K562 (cell line): ENCODE data around the gene SLC17A9. TPM values are rescaled to one million over a fixed set of nuclear protein-coding genes. Genes with fewer than 3 reads are reported as not detected.

Source experiments
- ATAC-seq: fragments of 200-7000 bp; cut with Tn5 transposase; 3 replicates; pipeline ENCODE4 v1.9.1; 2020; ENCODE audit warnings: moderate library complexity
- BruUV-seq: library from RNA; stranded (reverse); fragments of 400-500 nt; replicated peaks from 2 replicates; lab custom pipeline; 2021; lab: Mats Ljungman, UMichigan
- CTCF ChIA-PET: fragments of 300-600 bp; formaldehyde crosslinking; extraction: SDS; loops from one replicate; lab custom pipeline; 2021; ENCODE audit warnings: low intra/inter-chr PET ratio; lab: Yijun Ruan, JAX
- POLR2A ChIA-PET: fragments of 300-600, 350-650 bp; sonication (Branson Sonifier 250); formaldehyde crosslinking; extraction: SDS; loops from one replicate; lab custom pipeline; 2021; ENCODE audit warnings: antibody characterized with exemption, inconsistent platforms; lab: Yijun Ruan, JAX
- DNase-seq, 4 experiments: peaks; one replicate each; pipeline versions ENCODE4 v3.0.0 to v3.0.0-alpha.2; 2011 to 2018; ENCODE audit warnings: low spot score in 3 of 4, mixed read lengths in 3 of 4; ENCODE audit errors: extremely low read depth in 1 of 4
- FAIRE-seq: peaks from 2 replicates; lab custom pipeline; 2011; peaks lifted over from hg19 to GRCh38; lab: Jason Lieb, UNC
- H2AFZ ChIP-seq: 2 replicates; pipeline ENCODE4 v1.6.0; 2011; ENCODE audit warnings: low read depth, low read length, control low read depth, inconsistent platforms
- H3K27ac ChIP-seq: fragments of 200-600 bp; 3 replicates; pipeline ENCODE4 v1.8.0; 2011; ENCODE audit warnings: low read depth, mild to moderate bottlenecking, control low read depth, inconsistent platforms, low read length, moderate library complexity, mixed read lengths; ENCODE audit errors: extremely low read depth
- H3K27me3 ChIP-seq, 2 experiments: fragments of 300-600 bp in 1 of 2; 2 replicates in 1 of 2; 3 replicates in 1 of 2; pipeline versions ENCODE4 v1.6.0 to v1.8.0; 2011; ENCODE audit warnings: inconsistent platforms in 2 of 2, low read length in 2 of 2, mild to moderate bottlenecking in 1 of 2, mixed read lengths in 1 of 2, moderate library complexity in 1 of 2; ENCODE audit not compliant: control insufficient read depth in 2 of 2, insufficient read depth in 2 of 2
- H3K36me3 ChIP-seq: fragments of 300-600 bp; 3 replicates; pipeline ENCODE4 v1.8.0; 2011; ENCODE audit warnings: mild to moderate bottlenecking, low read length, inconsistent platforms; ENCODE audit not compliant: control insufficient read depth, insufficient read depth
- H3K4me1 ChIP-seq, 2 experiments: fragments of 200-600 bp in 1 of 2; replicated peaks in 1 of 2; 2 replicates in 1 of 2; 3 replicates in 1 of 2; pipeline versions ENCODE4 v1.5.1 to v1.8.0; 2011; ENCODE audit warnings: inconsistent platforms in 2 of 2, low read length in 2 of 2, mild to moderate bottlenecking in 1 of 2, mixed read lengths in 1 of 2, moderate library complexity in 1 of 2; ENCODE audit not compliant: control insufficient read depth in 2 of 2, insufficient read depth in 2 of 2
- H3K4me2 ChIP-seq: 2 replicates; pipeline ENCODE4 v1.6.1; 2011; ENCODE audit warnings: low read length, control low read depth, inconsistent platforms, mixed read lengths; ENCODE audit not compliant: insufficient read depth
- H3K4me3 ChIP-seq: fragments of 200-600 bp; sonication (generic), shearing (Covaris generic); 2 replicates; pipeline ENCODE4 v1.5.1; 2016; ENCODE audit warnings: control low read depth, inconsistent platforms
- H3K79me2 ChIP-seq: fragments of 200-600 bp; 3 replicates; pipeline ENCODE4 v1.8.0; 2011; ENCODE audit warnings: low read length, inconsistent platforms; ENCODE audit not compliant: control insufficient read depth, insufficient read depth
- H3K9ac ChIP-seq, 2 experiments: 2 replicates each; pipeline versions ENCODE4 v1.6.0 to v1.6.1; 2011; ENCODE audit warnings: low read depth in 2 of 2, low read length in 2 of 2, control low read depth in 1 of 2, inconsistent platforms in 1 of 2, mild to moderate bottlenecking in 1 of 2, mixed read lengths in 1 of 2; ENCODE audit not compliant: insufficient read depth in 1 of 2
- H3K9me1 ChIP-seq: one replicate; pipeline ENCODE4 v1.6.0; 2011; ENCODE audit warnings: inconsistent platforms, mild to moderate bottlenecking, low read length, moderate library complexity; ENCODE audit not compliant: control insufficient read depth, insufficient read depth
- H3K9me3 ChIP-seq: replicated peaks from 2 replicates; pipeline ENCODE4 v1.5.1; 2011; ENCODE audit warnings: low read depth, low read length, inconsistent platforms; ENCODE audit not compliant: control insufficient read depth, insufficient read depth
- H4K20me1 ChIP-seq: replicated peaks from 2 replicates; pipeline ENCODE4 v1.6.1; 2011; ENCODE audit warnings: low read length, inconsistent platforms, mixed read lengths; ENCODE audit not compliant: control insufficient read depth, insufficient read depth
- KLF13 ChIP-seq: fragments of 450-650 bp; IDR thresholded peaks from 2 replicates; pipeline ENCODE4 v1.6.1; 2016; ENCODE audit warnings: missing genetic modification characterization, low read depth, mild to moderate bottlenecking, missing compliant biosample characterization, moderate library complexity, borderline replicate concordance
- RBBP5 ChIP-seq: fragments of 200-600 bp; sonication (generic); IDR thresholded peaks from 2 replicates; pipeline ENCODE4 v1.6.1; 2012; ENCODE audit warnings: borderline replicate concordance, mild to moderate bottlenecking, low read length, control low read depth, inconsistent platforms; ENCODE audit not compliant: insufficient read depth, poor library complexity, severe bottlenecking
- SREBF2 ChIP-seq: sonication (generic); formaldehyde crosslinking; IDR thresholded peaks from 2 replicates; pipeline ENCODE4 v1.4.0; 2020; ENCODE audit warnings: mild to moderate bottlenecking, missing genetic modification reagents
- WGBS: fragments of 100-300 bp; shearing (Covaris generic); methylation state at CpG from one replicate; pipeline ENCODE4 v1.1.6; 2016; ENCODE audit warnings: low coverage, mixed read lengths; ENCODE audit not compliant: insufficient coverage; ENCODE audit errors: missing lambda C conversion rate; 5-methylcytosine and 5-hydroxymethylcytosine counted together
- in situ Hi-C: fragments of 300-500 bp; cut with MboI; formaldehyde crosslinking; loops from 4 replicates; pipeline ENCODE4 v1.15.0; 2018; ENCODE audit warnings: inconsistent platforms, mixed read lengths
- intact Hi-C: fragments of 100-400 bp; cut with micrococcal nuclease; formaldehyde crosslinking; loops from 2 replicates; pipeline ENCODE4 v1.14.2; 2022
- polyA plus RNA-seq, 8 experiments: library from polyadenylated mRNA; depleted of rRNA in 4 of 8; stranded (reverse) in 5 of 8; unstranded in 3 of 8; fragments of >200 nt; fragmentation: Nextera tagmentation in 2 of 8; fragmentation: Illumina TruSeq in 1 of 8; extraction: Ambion mirVana in 2 of 8; extraction: Trizol in 1 of 8; gene quantifications; 2 replicates each; pipeline versions ENCODE4 v1.2.1 to v1.2.3, GENCODE V29; 2011 to 2014; ENCODE audit warnings: inconsistent platforms in 1 of 8, missing spikeins in 1 of 8
- total RNA-seq, 7 experiments: library from RNA; depleted of rRNA in 6 of 7; stranded (reverse); fragments of >200 nt in 6 of 7; fragmentation: Illumina TruSeq in 2 of 7; extraction: Trizol in 2 of 7; gene quantifications; 2 replicates each; pipeline versions ENCODE4 v1.2.1 to v1.2.3, GENCODE V29; 2011 to 2021; ENCODE audit warnings: low replicate concordance in 1 of 7

SLC17A9 gene
- total and polyA plus RNA-seq, 9 of the 15 experiments (the other 6 are each of a cell fraction or from before 2014, with no cell fraction given), result 0.04 to 0.31 TPM; not detected in 7

GRCh38 chr20:62925076-62925419 is 27.5 kb upstream of the SLC17A9 start:
- Histone ChIP-seq H2AFZ (0 out of 2 replicates have a peak overlapping the region, but pooled peaks have one; percentile 49), H3K4me2 (peak overlapping the region; percentile 97), H3K27me3 (no peaks in the 10 kb centered on the region), H3K9ac (peak overlapping the region; percentile 90 to 95), H3K9me1 (peaks cover 7% of the 10 kb centered on the region), H4K20me1 (peaks cover 77% of the 10 kb centered on the region), H3K79me2 (peaks cover 99% of the 10 kb centered on the region), H3K9me3 (no peaks in the 10 kb centered on the region), H3K4me1 (peaks cover 41 to 52% of the 10 kb centered on the region in 2 experiments; a peak in 4 of 5 replicates), H3K4me3 (peak overlapping the region; percentile 70), H3K36me3 (peaks cover 32% of the 10 kb centered on the region; the same call in 2 of the 3 replicates), H3K27ac (peak overlapping the region; percentile 88)
- WGBS, result 0% methylated on average over 4 of the region's 4 CpGs
- intact Hi-C loops (no loop called here), in situ Hi-C loops (no loop called here)
- no TSS peak for BruUV-seq
- TF ChIP-seq KLF13 (tag) (no peak), RBBP5 (peak; percentile 19), SREBF2 (no peak)
- DNase-seq (no peak), FAIRE-seq (no peak), ATAC-seq (peak; percentile 1; the same call in 2 of the 3 replicates)
- POLR2A ChIA-PET, result interaction anchor here (0.7 to 5.1 kb wide), 5 partner anchors 11 to 319 kb away, joined by 3 to 64 read pairs (median 4); partner anchors contain the start of gene GID8
- CTCF ChIA-PET, result no interaction called here
